GM10266 (cell line): ENCODE results near the gene KRT77.

Source experiments
- DNase-seq: peaks from one replicate; pipeline ENCODE4 v3.0.0; 2012; ENCODE audit errors: extremely low spot score
- CTCF ChIP-seq: IDR thresholded peaks from 2 replicates; pipeline ENCODE4 v1.5.1; 2012; ENCODE audit warnings: mild to moderate bottlenecking, low read depth; ENCODE audit not compliant: control insufficient read depth, insufficient read depth; ENCODE audit errors: missing control alignments

KRT77 gene

GRCh38 chr12:52689239-52689638 is 14.1 kb downstream of the KRT77 start:
- TF ChIP-seq CTCF = no peak

GRCh38 chr12:52688481-52688880 is 14.8 kb downstream of the KRT77 start:
- no peak for TF ChIP-seq CTCF
- no peak for DNase-seq

More at GRCh38 chr12:52689239-52689638, 14.1 kb downstream of the KRT77 start:
- DNase-seq = no peak

GRCh38 chr12:52687497-52688385 is 15.6 kb downstream of the KRT77 start:
- no peak for TF ChIP-seq CTCF
- DNase-seq = no peak

- TF ChIP-seq CTCF = no peak
Measured at GRCh38 chr12:52686756-52687487, 16.4 kb downstream of the KRT77 start.

GRCh38 chr12:52686063-52686462 is 17.3 kb downstream of the KRT77 start:
- no peak for TF ChIP-seq CTCF
- no peak for DNase-seq

More at GRCh38 chr12:52686756-52687487, 16.4 kb downstream of the KRT77 start:
- no peak for DNase-seq

GRCh38 chr12:52685406-52685890 is 17.9 kb downstream of the KRT77 start:
- no peak for TF ChIP-seq CTCF
- no peak for DNase-seq

GRCh38 chr12:52684431-52684830 is 18.9 kb downstream of the KRT77 start:
- no peak for TF ChIP-seq CTCF
- DNase-seq = no peak
